Astrocyte (in vitro differentiated cells and primary cell): ENCODE data around the gene RSPH3. TPM values are rescaled to one million over a fixed set of nuclear protein-coding genes. Genes with fewer than 3 reads are reported as not detected.

ENCODE experiments used
- DNase-seq: peaks from one replicate; pipeline ENCODE4 v3.0.0-alpha.2; 2010; ENCODE audit warnings: low read depth
- FAIRE-seq: peaks from 2 replicates; lab custom pipeline; 2011; peaks lifted over from hg19 to GRCh38; lab: Jason Lieb, UNC
- H2AFZ ChIP-seq: 2 replicates; pipeline ENCODE4 v1.6.0; 2012; ENCODE audit warnings: low read depth, low read length, inconsistent platforms
- H3K27ac ChIP-seq: 2 replicates; pipeline ENCODE4 v1.5.1; 2011; ENCODE audit warnings: low read depth, low read length, inconsistent platforms
- H3K27me3 ChIP-seq: 2 replicates; pipeline ENCODE4 v1.6.0; 2011; ENCODE audit warnings: low read length, inconsistent platforms; ENCODE audit not compliant: insufficient read depth
- H3K36me3 ChIP-seq: 2 replicates; pipeline ENCODE4 v1.5.1; 2011; ENCODE audit warnings: low read length, inconsistent platforms; ENCODE audit not compliant: insufficient read depth
- H3K4me1 ChIP-seq: 2 replicates; pipeline ENCODE4 v1.5.1; 2011; ENCODE audit warnings: low read length, inconsistent platforms; ENCODE audit not compliant: insufficient read depth
- H3K4me2 ChIP-seq: 2 replicates; pipeline ENCODE4 v1.6.0; 2012; ENCODE audit warnings: low read length, inconsistent platforms
- H3K4me3 ChIP-seq: 2 replicates; pipeline ENCODE4 v1.5.1; 2011; ENCODE audit warnings: low read depth, mild to moderate bottlenecking, low read length, inconsistent platforms; ENCODE audit not compliant: insufficient read depth
- H3K79me2 ChIP-seq: 2 replicates; pipeline ENCODE4 v1.6.0; 2012; ENCODE audit warnings: mild to moderate bottlenecking, low read length, inconsistent platforms; ENCODE audit not compliant: insufficient read depth
- H3K9ac ChIP-seq: 2 replicates; pipeline ENCODE4 v1.6.0; 2012; ENCODE audit warnings: mild to moderate bottlenecking, low read length, inconsistent platforms
- H3K9me3 ChIP-seq: 2 replicates; pipeline ENCODE4 v1.5.1; 2012; ENCODE audit warnings: low read depth, mild to moderate bottlenecking, low read length, inconsistent platforms; ENCODE audit not compliant: insufficient read depth
- H4K20me1 ChIP-seq: 2 replicates; pipeline ENCODE4 v1.6.0; 2012; ENCODE audit warnings: low read length, inconsistent platforms; ENCODE audit not compliant: insufficient read depth
- H3K27ac Mint-ChIP-seq: one replicate; pipeline ENCODE4 v1.8.0; 2021; ENCODE audit warnings: mild to moderate bottlenecking, mixed read lengths; ENCODE audit not compliant: unreplicated experiment
- H3K27me3 Mint-ChIP-seq: one replicate; pipeline ENCODE4 v1.8.0; 2021; ENCODE audit warnings: low read depth, mixed read lengths; ENCODE audit not compliant: unreplicated experiment
- H3K36me3 Mint-ChIP-seq: one replicate; pipeline ENCODE4 v1.8.0; 2021; ENCODE audit warnings: low read depth, mixed read lengths; ENCODE audit not compliant: unreplicated experiment
- H3K4me1 Mint-ChIP-seq: one replicate; pipeline ENCODE4 v1.8.0; 2021; ENCODE audit warnings: low read depth, mixed read lengths; ENCODE audit not compliant: unreplicated experiment
- H3K4me3 Mint-ChIP-seq: one replicate; pipeline ENCODE4 v1.8.0; 2021; ENCODE audit warnings: mild to moderate bottlenecking, moderate library complexity, mixed read lengths; ENCODE audit not compliant: unreplicated experiment
- H3K9me3 Mint-ChIP-seq: one replicate; pipeline ENCODE4 v1.8.0; 2021; ENCODE audit warnings: mild to moderate bottlenecking, mixed read lengths; ENCODE audit not compliant: unreplicated experiment
- EZH2 ChIP-seq: IDR thresholded peaks from 2 replicates; pipeline ENCODE4 v1.6.1; 2012; ENCODE audit warnings: mild to moderate bottlenecking, low read length, inconsistent platforms; ENCODE audit not compliant: insufficient read depth
- total RNA-seq: library from RNA; stranded (reverse); gene quantifications from 2 replicates; pipeline ENCODE4 v1.2.1, GENCODE V29; 2021
- TF ChIP-seq, protein P1 (sequence below): IDR thresholded peaks from 2 replicates; pipeline ENCODE4 v1.5.1; 2011; ENCODE audit warnings: low read depth, mild to moderate bottlenecking, inconsistent platforms, low read length, moderate library complexity; ENCODE audit not compliant: insufficient read depth

The RSPH3 gene
- total RNA-seq, 1 donor from 2014 or later = 10.2 TPM

DNA sequence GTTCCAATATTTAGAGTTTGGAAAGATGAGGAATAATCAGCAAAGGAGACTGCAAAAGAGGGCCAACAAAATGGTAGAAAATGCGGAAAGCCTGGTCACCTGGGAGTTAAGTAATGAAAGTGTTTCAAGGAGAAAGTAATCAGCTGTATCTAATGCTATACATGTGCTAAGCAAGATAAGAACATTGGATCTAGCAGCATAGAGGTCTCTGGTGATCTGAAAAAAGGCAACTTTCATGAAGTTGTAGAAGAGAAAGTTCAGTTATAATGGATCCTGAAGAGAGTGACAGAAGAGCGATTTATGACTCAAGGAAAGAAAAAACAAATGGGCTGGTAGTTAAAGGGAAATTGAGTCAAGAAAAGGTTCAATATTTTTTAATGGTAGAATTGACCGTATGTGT is 4.6 kb upstream of the RSPH3 start:
- Mint-ChIP-seq H3K9me3 (no peaks in the 10 kb centered on the region), H3K4me3 (no peak overlapping the region), H3K4me1 (peaks cover 18% of the 10 kb centered on the region), H3K36me3 (no peaks in the 10 kb centered on the region), H3K27ac (no peak overlapping the region), H3K27me3 (no peaks in the 10 kb centered on the region)
- Histone ChIP-seq H4K20me1 (no peaks in the 10 kb centered on the region), H3K4me1 (peaks cover 6% of the 10 kb centered on the region), H3K9me3 (no peaks in the 10 kb centered on the region), H2AFZ (no peak overlapping the region), H3K79me2 (no peaks in the 10 kb centered on the region), H3K36me3 (no peaks in the 10 kb centered on the region), H3K27me3 (no peaks in the 10 kb centered on the region), H3K4me3 (no peak overlapping the region), H3K27ac (no peak overlapping the region), H3K4me2 (no peak overlapping the region), H3K9ac (no peak overlapping the region)
- TF ChIP-seq EZH2 = no peak
- TF ChIP-seq, protein P1, sequence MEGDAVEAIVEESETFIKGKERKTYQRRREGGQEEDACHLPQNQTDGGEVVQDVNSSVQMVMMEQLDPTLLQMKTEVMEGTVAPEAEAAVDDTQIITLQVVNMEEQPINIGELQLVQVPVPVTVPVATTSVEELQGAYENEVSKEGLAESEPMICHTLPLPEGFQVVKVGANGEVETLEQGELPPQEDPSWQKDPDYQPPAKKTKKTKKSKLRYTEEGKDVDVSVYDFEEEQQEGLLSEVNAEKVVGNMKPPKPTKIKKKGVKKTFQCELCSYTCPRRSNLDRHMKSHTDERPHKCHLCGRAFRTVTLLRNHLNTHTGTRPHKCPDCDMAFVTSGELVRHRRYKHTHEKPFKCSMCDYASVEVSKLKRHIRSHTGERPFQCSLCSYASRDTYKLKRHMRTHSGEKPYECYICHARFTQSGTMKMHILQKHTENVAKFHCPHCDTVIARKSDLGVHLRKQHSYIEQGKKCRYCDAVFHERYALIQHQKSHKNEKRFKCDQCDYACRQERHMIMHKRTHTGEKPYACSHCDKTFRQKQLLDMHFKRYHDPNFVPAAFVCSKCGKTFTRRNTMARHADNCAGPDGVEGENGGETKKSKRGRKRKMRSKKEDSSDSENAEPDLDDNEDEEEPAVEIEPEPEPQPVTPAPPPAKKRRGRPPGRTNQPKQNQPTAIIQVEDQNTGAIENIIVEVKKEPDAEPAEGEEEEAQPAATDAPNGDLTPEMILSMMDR = no peak
- DNase-seq (no peak), FAIRE-seq (no peak)

DNA sequence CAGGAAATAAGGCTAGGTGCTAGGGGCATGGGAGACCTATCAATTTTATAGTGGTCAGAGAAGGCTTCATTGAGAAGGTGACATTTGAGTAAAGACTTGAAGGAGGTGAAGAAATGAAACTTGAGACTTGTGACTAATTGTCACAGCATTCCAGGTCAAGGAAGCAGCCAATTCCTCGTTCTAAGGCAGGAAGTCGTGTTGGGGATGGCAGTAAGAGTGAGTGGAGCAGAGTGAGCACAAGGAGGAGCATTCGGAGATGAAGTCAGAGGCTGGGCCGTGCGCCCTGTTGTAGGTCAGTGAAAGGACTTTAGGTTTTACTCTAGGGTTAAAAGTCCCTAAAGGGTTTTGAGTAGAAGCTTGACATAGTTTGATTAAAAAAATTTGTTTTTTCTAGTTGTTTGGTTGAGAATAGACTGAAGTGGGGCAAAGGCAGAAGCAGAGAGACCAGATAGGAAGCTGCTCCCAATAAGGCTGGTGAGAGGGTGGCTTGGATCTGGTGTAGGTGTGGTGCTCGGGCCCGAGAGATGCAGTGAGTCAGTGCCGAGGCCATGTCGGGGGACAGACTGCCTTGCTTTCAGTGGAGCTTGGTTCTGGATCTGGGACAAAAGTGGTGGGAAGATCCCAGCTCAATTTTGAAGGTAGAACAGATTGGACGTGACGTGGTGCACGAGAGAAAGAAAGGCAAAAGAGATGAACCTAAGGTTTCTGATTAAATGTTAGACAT is 2.6 kb upstream of the RSPH3 start:
- peak overlapping the region; percentile 8 for H2AFZ ChIP-seq
- DNase-seq (peak; percentile 67), FAIRE-seq (no peak)
- peaks cover 12% of the 10 kb centered on the region for H3K4me1 ChIP-seq
- H3K9ac ChIP-seq = no peak overlapping the region
- H3K4me2 ChIP-seq = peak overlapping the region; percentile 49
- Mint-ChIP-seq H3K36me3 (no peaks in the 10 kb centered on the region), H3K4me1 (peaks cover 22% of the 10 kb centered on the region), H3K9me3 (no peaks in the 10 kb centered on the region), H3K27me3 (no peaks in the 10 kb centered on the region), H3K4me3 (peak overlapping the region; percentile 12), H3K27ac (peak overlapping the region; percentile 50)
- H4K20me1 ChIP-seq = no peaks in the 10 kb centered on the region
- H3K27ac ChIP-seq = no peak overlapping the region
- TF ChIP-seq EZH2 = no peak
- H3K36me3 ChIP-seq = no peaks in the 10 kb centered on the region
- peaks cover 4% of the 10 kb centered on the region for H3K79me2 ChIP-seq
- no peak overlapping the region for H3K4me3 ChIP-seq
- no peaks in the 10 kb centered on the region for H3K27me3 ChIP-seq
- no peaks in the 10 kb centered on the region for H3K9me3 ChIP-seq

- no peak for FAIRE-seq
- no peaks in the 10 kb centered on the region for H3K27me3 Mint-ChIP-seq
These were observed 792 bp downstream of the RSPH3 start for GRCh38 chr6:158999154-158999665.

More at GRCh38 chr6:158999154-158999665, 792 bp downstream of the RSPH3 start:
- Histone ChIP-seq H3K9ac (peak overlapping the region; percentile 80), H4K20me1 (no peaks in the 10 kb centered on the region), H3K9me3 (no peaks in the 10 kb centered on the region), H3K27ac (peak overlapping the region; percentile 69), H3K4me3 (peak overlapping the region; percentile 70), H3K4me1 (peaks cover 12% of the 10 kb centered on the region), H3K36me3 (no peaks in the 10 kb centered on the region), H3K79me2 (peaks cover 4% of the 10 kb centered on the region), H2AFZ (peak overlapping the region; percentile 90), H3K4me2 (peak overlapping the region; percentile 95), H3K27me3 (no peaks in the 10 kb centered on the region)
- Mint-ChIP-seq H3K36me3 (no peaks in the 10 kb centered on the region), H3K27ac (peak overlapping the region; percentile 98), H3K9me3 (peaks cover 1% of the 10 kb centered on the region), H3K4me1 (peaks cover 27% of the 10 kb centered on the region), H3K4me3 (peak overlapping the region; percentile 99)
- peak; percentile 3 for DNase-seq
- no peak for TF ChIP-seq EZH2
- TF ChIP-seq, protein P1 = no peak
